NK-92 treated with Interleukin-12 subunit alpha and Interleukin-12 subunit beta, amount 100 ng/mL, for 24 hours (cell line): ENCODE measurements around the gene ZDHHC1.

Source experiments
- DNase-seq: peaks from one replicate; lab custom pipeline; 2025; lab: John Stamatoyannopoulos, UW

ZDHHC1 gene

GRCh38 chr16:67415872-67416793 is at the start of gene ZDHHC1:
TSS of gene ZDHHC1 (minus strand) at chr16:67416477. CDS start at chr16:67407775, 8,702 bp downstream.
- no peak for DNase-seq

- no peak for DNase-seq
These were observed 48.3 kb upstream of the ZDHHC1 start for GRCh38 chr16:67464565-67464964.

- DNase-seq = no peak
These were observed 47.4 kb upstream of the ZDHHC1 start for GRCh38 chr16:67463691-67464090.

DNA sequence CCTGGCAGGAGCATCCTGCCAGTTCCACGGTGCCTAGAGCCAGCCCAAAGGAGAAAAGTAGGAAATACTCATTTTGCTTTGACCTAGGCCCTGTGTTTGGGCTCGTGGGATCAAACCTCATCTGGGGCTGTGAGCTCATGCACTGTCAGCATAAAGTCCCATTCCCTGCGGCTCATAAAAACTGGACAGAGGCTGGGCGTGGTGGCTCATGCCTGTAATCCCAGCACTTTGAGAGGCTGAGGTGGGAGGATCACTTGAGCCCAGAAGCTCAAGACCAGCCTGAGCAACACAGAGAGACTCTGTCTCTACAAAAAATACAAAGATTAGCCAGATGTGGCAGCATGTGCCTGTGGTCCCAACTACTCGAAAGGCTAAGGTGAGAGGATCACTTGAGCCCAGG is 46.8 kb upstream of the ZDHHC1 start:
- DNase-seq = no peak

GRCh38 chr16:67462279-67462655 is 46.0 kb upstream of the ZDHHC1 start:
- DNase-seq = no peak

- no peak for DNase-seq
These were observed 45.5 kb upstream of the ZDHHC1 start for GRCh38 chr16:67461600-67462278.

- no peak for DNase-seq
These were observed 44.7 kb upstream of the ZDHHC1 start for GRCh38 chr16:67460961-67461360.

DNA sequence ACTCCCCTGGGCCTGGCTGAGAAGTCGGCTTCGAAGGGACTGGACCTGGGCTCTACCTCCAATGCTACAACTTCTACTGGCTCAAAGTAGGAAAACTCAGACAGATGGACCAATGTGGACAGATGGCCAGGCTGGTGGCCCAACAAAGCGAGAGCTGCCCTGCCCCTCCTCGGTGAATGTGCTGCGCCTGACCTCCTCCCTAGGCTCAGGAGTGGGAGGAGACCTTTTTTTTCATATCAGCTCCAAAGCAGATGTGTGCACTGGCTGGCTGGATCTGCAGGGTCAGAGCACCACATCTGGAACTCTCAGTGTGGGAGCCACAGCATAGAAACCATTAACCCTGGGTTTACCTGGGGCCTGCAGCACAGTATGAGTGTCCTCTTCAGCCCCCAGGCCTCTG is 43.9 kb upstream of the ZDHHC1 start:
- no peak for DNase-seq

DNA sequence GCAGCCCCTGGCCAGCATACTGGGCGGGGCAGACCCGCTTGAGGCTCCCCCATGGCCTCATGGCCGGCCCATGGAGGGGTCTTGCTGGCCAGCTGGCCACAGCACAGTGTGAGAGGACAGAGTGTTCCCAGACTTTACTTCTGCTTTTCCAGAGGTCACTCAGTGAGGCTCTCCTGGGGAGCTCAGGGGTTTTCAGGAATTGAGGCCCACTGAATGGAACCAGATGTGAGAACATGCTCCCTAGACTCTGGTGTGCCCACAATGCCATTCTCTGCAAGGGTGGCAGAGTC is 43.5 kb upstream of the ZDHHC1 start:
- DNase-seq = no peak

DNA sequence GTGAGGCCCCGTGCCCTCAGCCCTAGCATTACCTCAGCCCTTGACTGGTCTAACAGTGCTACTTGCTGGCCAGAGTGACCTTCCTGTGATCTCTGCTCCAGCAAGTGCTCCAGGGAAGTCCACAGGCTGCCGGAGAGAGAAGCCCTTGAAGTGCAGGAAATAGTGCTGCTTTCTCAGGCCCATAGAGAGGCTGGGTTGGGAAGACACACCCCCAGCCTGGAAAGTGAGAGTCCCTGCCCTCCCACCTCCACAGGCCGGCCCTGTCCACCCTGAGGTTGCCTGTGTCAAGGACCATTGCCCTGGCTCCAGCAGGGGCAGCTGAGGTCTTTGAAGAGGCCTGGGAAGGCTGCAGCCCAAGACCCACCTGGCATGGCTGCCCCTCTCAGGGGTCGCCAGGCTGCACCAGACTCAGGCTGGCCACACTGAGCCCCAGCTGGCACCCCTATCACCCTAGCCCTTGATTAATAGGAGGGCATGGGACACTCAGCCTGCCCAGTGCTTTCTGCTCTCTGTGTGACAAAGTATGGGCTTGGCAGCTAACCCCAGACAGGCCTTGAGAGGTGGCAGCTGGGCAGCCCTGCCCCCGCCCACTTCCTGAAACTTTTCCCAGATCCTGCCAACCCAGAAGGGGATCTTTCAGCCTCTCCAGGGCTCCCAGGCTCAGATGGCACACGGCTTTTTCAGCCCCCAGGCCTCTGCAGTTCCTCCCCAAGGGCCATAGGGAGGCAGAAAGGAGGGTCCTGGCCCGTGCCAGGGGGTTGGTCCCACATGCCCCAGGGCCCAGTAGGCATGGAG is 43.0 kb upstream of the ZDHHC1 start:
- no peak for DNase-seq

DNA sequence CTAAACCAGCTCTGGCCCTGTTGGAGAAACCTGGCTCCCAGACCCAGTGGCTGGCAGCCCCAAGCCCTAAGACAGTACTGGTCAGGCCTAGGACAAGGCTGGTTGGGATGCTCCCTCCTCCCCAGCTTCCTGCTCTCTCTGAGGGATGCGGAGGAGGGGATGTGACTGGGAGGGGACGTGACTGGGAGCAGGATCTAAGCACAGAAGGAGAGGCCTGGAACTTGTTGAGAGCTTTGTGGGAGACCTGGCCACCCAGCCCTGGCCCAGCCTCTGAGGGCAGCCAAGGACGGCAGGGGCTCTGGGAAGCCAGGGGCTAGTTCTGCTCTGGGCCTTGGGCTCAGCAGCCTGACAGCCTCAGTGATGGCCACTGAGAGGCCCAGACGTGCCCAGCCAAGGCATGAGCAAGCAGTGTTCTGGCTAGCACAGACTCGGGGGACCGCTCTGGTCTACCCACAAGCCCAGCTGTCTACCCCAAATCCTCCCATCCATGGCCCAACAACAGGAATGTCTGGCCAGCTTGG is 41.9 kb upstream of the ZDHHC1 start:
- no peak for DNase-seq

GRCh38 chr16:67457611-67458010 is 41.3 kb upstream of the ZDHHC1 start:
- no peak for DNase-seq

DNA sequence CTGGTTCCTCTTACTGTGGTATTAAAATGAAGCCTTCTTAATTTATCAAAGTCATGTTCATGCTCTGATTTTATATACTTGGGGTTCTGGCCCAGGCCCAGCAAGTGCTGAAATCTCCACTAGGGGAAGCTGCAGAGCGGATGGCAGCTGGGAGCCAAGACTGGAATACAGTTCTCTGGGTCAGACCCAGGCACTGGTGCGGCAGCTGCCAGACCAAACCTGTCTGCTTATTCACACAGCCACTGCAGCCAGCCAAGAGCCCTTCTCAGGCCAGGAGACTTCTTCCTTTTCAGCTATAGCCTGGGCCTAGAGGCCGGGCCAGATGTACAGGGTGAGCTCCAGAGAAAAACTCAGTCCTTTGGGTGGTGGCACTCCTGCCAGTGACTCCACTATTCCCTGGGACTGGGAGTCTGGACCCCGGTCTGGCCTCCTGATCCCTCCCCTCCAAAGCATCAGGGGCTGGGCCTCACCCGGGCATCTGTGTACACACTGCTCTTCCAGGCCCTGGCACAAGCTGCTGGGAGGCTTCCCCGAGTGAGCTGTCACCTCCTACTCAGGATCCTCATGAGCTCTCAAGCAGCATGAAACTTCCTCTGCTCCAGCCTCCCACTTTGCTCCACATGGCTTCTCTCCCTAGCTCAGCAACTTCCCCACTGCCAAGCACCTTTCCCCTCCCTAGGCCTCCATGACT is 40.3 kb upstream of the ZDHHC1 start:
- no peak for DNase-seq

GRCh38 chr16:67454852-67455251 is 38.6 kb upstream of the ZDHHC1 start:
- no peak for DNase-seq

GRCh38 chr16:67454104-67454503 is 37.8 kb upstream of the ZDHHC1 start:
- DNase-seq = no peak

GRCh38 chr16:67451704-67452435 is 35.6 kb upstream of the ZDHHC1 start:
- DNase-seq = no peak

DNA sequence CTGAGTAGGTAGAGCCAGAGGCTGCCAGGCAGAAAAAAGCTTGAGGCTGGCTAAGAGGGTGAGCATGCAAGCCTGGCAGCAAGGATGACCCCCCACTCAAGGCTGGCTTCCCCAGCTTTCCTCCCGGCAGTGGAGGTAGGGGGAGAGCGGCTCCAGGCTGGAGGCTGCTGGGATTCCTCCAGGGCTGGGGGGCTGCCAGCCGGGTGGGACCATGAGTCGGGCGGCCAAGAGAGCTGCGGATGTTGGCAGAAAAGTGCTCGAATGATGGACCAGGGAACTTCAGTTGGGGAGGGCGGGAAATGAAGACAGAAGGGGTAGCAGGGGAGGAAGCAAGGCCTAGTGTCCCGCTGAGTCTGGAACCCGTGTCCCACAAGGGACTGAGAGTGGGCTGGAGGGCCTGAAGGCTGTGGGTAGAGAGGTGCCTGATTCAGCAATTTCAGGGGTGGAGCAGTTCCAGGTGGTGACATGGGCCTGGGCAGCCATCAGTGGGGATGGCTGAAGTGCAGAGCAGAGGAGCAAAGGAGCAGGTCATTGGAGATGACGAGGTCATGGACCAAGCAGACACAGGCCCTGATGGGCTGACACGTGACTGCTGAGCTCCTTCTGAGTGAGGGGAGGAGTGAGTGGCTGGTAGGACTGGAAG is 34.9 kb upstream of the ZDHHC1 start:
- DNase-seq = no peak

- DNase-seq = no peak
These were observed 33.5 kb upstream of the ZDHHC1 start for GRCh38 chr16:67449739-67450138.

- no peak for DNase-seq
These were observed 33.1 kb upstream of the ZDHHC1 start for GRCh38 chr16:67449336-67449735.

DNA sequence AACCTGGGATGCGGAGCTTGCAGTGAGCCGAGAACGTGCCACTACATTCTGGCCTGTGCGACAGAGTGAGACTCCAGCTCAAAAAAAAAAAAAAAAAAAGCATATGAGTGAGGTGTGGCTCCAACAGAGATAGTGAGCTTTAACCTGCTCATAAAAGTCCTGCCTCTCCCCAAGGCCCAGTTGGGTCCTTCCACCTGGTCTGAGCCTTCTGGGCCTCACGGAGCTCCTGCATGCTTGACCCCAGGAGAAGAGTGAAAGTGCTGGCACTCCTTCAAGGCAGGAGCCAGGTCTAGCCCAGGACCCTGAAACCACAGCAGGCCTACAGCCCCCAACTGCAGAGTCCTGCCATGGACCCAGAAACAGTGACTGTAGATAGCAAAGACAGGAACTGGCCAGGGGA is 32.3 kb upstream of the ZDHHC1 start:
- DNase-seq = no peak
